Cardiac muscle cell (in vitro differentiated cells and primary cell): Measurements from ENCODE around the gene DCAF8L1. TPM values are rescaled to one million over a fixed set of nuclear protein-coding genes. Genes with fewer than 3 reads are reported as not detected.
A peak's percentile ranks its signal among the peaks of the same experiment; 100 is the strongest.
"Not testable (repeated sequence)": the region's sequence is repeated elsewhere in the genome, so short reads cannot be mapped to it uniquely, and the experiment has no call there.

ENCODE experiments used
- DNase-seq, 2 donors: peaks; one replicate each; pipeline versions ENCODE4 v3.0.0 to v3.0.0-alpha.2; 2010 to 2017; ENCODE audit warnings: low read depth in 1 of 2, low spot score in 1 of 2
- H3K27ac ChIP-seq: fragments of 200-600 bp; sonication (generic); 2 replicates; pipeline ENCODE4 v1.5.1; 2016
- H3K27me3 ChIP-seq: fragments of 200-600 bp; sonication (generic); 2 replicates; pipeline ENCODE4 v1.6.0; 2016; ENCODE audit warnings: control low read depth
- H3K36me3 ChIP-seq: fragments of 200-600 bp; sonication (generic); 2 replicates; pipeline ENCODE4 v1.5.1; 2016; ENCODE audit warnings: control low read depth
- H3K4me1 ChIP-seq: fragments of 200-600 bp; sonication (generic); 2 replicates; pipeline ENCODE4 v1.8.1; 2017; ENCODE audit warnings: low read depth, mild to moderate bottlenecking, mixed run types
- H3K4me3 ChIP-seq: fragments of 200-600 bp; sonication (generic); 2 replicates; pipeline ENCODE4 v1.5.1; 2016; ENCODE audit warnings: mild to moderate bottlenecking
- H3K9me3 ChIP-seq: fragments of 200-600 bp; sonication (generic); 2 replicates; pipeline ENCODE4 v1.5.1; 2017; ENCODE audit warnings: low read depth, mild to moderate bottlenecking, control low read depth
- CTCF ChIP-seq: IDR thresholded peaks from 2 replicates; pipeline ENCODE4 v1.5.1; 2012; ENCODE audit warnings: low read depth, mild to moderate bottlenecking, low read length
- polyA plus RNA-seq: library from polyadenylated mRNA; unstranded; fragments of >200 nt; fragmentation: Nextera tagmentation; extraction: Ambion mirVana; gene quantifications from 2 replicates; pipeline ENCODE4 v1.2.1, GENCODE V29; 2016
- total RNA-seq: library from RNA; depleted of rRNA; stranded (reverse); fragments of >200 nt; gene quantifications from 2 replicates; pipeline ENCODE4 v1.2.3, GENCODE V29; 2016

DCAF8L1 gene
- total and polyA plus RNA-seq, 2 experiments from 2014 or later = not detected

DNA sequence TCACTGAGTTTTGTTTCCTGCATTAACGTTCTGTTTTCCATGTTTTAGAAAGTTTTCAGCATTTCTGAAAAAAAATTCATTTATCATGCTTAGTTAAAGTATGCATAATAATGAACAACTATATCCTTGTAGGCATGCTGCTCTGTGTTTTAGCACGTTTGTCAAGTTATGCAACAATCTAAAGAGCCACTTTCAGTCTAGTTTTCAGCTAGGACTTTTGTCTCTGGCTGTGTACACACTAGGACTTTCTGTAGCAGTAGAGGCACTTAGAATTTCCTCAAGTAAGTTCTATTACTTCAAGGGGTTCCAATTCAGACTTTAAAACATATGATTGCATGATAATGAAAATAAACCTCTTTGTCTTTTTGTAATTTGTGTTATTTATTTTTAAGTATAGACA is 12.4 kb downstream of the DCAF8L1 start:
- Histone ChIP-seq H3K4me1 (no peaks in the 10 kb centered on the region), H3K27me3 (no peaks in the 10 kb centered on the region), H3K36me3 (no peaks in the 10 kb centered on the region), H3K27ac (no peak overlapping the region), H3K4me3 (no peak overlapping the region), H3K9me3 (no peaks in the 10 kb centered on the region)
- DNase-seq = no peak
- TF ChIP-seq CTCF = no peak

GRCh38 chrX:27968352-27968751 is 12.9 kb downstream of the DCAF8L1 start:
- Histone ChIP-seq H3K27me3 (no peaks in the 10 kb centered on the region), H3K4me1 (no peaks in the 10 kb centered on the region), H3K36me3 (no peaks in the 10 kb centered on the region), H3K4me3 (no peak overlapping the region), H3K9me3 (no peaks in the 10 kb centered on the region), H3K27ac (no peak overlapping the region)
- no peak for DNase-seq
- TF ChIP-seq CTCF = no peak

- no peaks in the 10 kb centered on the region for H3K9me3 ChIP-seq
- DNase-seq = peak in 1 of 2 donors; percentile 77
- no peaks in the 10 kb centered on the region for H3K4me1 ChIP-seq
- no peak for TF ChIP-seq CTCF
- H3K27ac ChIP-seq = no peak overlapping the region
- H3K27me3 ChIP-seq = no peaks in the 10 kb centered on the region
- no peaks in the 10 kb centered on the region for H3K36me3 ChIP-seq
- H3K4me3 ChIP-seq = no peak overlapping the region
Observed at GRCh38 chrX:27966955-27967354, 14.3 kb downstream of the DCAF8L1 start.

GRCh38 chrX:27966492-27966891 is 14.8 kb downstream of the DCAF8L1 start:
- Histone ChIP-seq H3K9me3 (no peaks in the 10 kb centered on the region), H3K4me1 (no peaks in the 10 kb centered on the region), H3K36me3 (no peaks in the 10 kb centered on the region), H3K27ac (no peak overlapping the region), H3K27me3 (no peaks in the 10 kb centered on the region), H3K4me3 (no peak overlapping the region)
- TF ChIP-seq CTCF = no peak
- DNase-seq = peak in 1 of 2 donors; percentile 6

GRCh38 chrX:27965348-27965747 is 15.9 kb downstream of the DCAF8L1 start:
- not testable (repeated sequence) for H3K4me3 ChIP-seq, H3K27ac ChIP-seq, H3K4me1 ChIP-seq, H3K9me3 ChIP-seq, H3K27me3 ChIP-seq, DNase-seq, H3K36me3 ChIP-seq

GRCh38 chrX:27964432-27964831 is 16.8 kb downstream of the DCAF8L1 start:
- H3K4me1 ChIP-seq = no peaks in the 10 kb centered on the region
- H3K36me3 ChIP-seq = no peaks in the 10 kb centered on the region
- DNase-seq = no peak
- TF ChIP-seq CTCF = no peak
- H3K27me3 ChIP-seq = no peaks in the 10 kb centered on the region
- no peaks in the 10 kb centered on the region for H3K9me3 ChIP-seq
- H3K4me3 ChIP-seq = no peak overlapping the region
- no peak overlapping the region for H3K27ac ChIP-seq

DNA sequence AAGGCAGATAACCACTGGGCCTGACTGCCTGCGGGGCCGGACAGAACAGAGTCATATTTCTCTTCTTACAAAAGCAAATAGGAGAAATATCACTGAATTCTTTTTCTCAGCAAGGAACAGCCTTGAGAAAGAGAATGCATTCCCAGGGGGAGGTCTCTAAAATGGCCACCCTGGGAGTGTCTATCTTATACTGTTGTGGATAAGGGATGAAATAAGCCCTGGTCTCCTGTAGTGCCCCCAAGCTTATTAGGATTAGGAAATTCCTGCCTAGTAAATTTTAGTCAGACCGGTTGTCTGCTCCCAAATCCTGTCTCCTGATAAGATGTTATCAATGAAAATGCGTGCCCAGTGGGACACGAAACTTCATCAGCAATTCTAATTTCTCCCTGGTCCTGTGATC is 20.8 kb downstream of the DCAF8L1 start:
- not testable (repeated sequence) for DNase-seq, H3K27me3 ChIP-seq, H3K4me1 ChIP-seq, H3K9me3 ChIP-seq, H3K4me3 ChIP-seq, H3K27ac ChIP-seq, H3K36me3 ChIP-seq
